ENCODE results near the gene PLEKHO1. TPM values are rescaled to one million over a fixed set of nuclear protein-coding genes. Genes with fewer than 3 reads are reported as not detected.

PLEKHO1 gene
- total and polyA plus RNA-seq, 4 donors = 41.6 to 88.0 (median 60.1) TPM

- TF ChIP-seq CTCF (IDR thresholded peaks at IDR 0.05; ENCODE audit: control extremely low read depth, extremely low read depth) = no peak
- Histone ChIP-seq H3K9ac (ENCODE audit: insufficient read depth in 1 of 2, low read length in 2 of 2) (no peak overlapping the region), H3K4me1 (ENCODE audit: control insufficient read depth in 5 of 5, insufficient read depth in 5 of 5, low read length in 5 of 5) (peaks cover 0 to 4% (median 0%) of the 10 kb centered on the region in 5 donors), H3K27ac (ENCODE audit: low read depth in 1 of 2, low read length in 1 of 2) (no peak overlapping the region), H3K9me3 (ENCODE audit: control insufficient read depth in 4 of 4, insufficient read depth in 3 of 4, low read length in 3 of 4) (no peaks in the 10 kb centered on the region), H3K36me3 (ENCODE audit: control insufficient read depth in 4 of 4, insufficient read depth in 4 of 4, low read length in 4 of 4) (no peaks in the 10 kb centered on the region), H3K4me3 (no peak overlapping the region), H3K27me3 (ENCODE audit: control insufficient read depth in 3 of 3, insufficient read depth in 3 of 3, low read length in 2 of 3) (no peaks in the 10 kb centered on the region)
- ATAC-seq (ENCODE audit: insufficient read depth, low FRiP score) = no peak
- no peak for DNase-seq
- 82 to 87% methylated on average over 2 of the region's 2 CpGs for WGBS, 2 donors
Observed at GRCh38 chr1:150171801-150172200, 22.1 kb downstream of the PLEKHO1 start.

- DNase-seq (no peak), ATAC-seq (ENCODE audit: insufficient read depth, low FRiP score) (no peak)
- no peaks in the 10 kb centered on the region for H3K36me3 ChIP-seq (ENCODE audit: control insufficient read depth in 4 of 4, insufficient read depth in 4 of 4, low read length in 4 of 4)
- no peaks in the 10 kb centered on the region for H3K9me3 ChIP-seq (ENCODE audit: control insufficient read depth in 4 of 4, insufficient read depth in 3 of 4, low read length in 3 of 4)
- H3K27ac ChIP-seq (ENCODE audit: low read depth in 1 of 2, low read length in 1 of 2) = no peak overlapping the region
- no peak for TF ChIP-seq CTCF (IDR thresholded peaks at IDR 0.05; ENCODE audit: control extremely low read depth, extremely low read depth)
- WGBS, 2 donors = 85 to 90% methylated on average over 7 of the region's 7 CpGs
- H3K9ac ChIP-seq (ENCODE audit: insufficient read depth in 1 of 2, low read length in 2 of 2) = no peak overlapping the region
- no peaks in the 10 kb centered on the region for H3K27me3 ChIP-seq (ENCODE audit: control insufficient read depth in 3 of 3, insufficient read depth in 3 of 3, low read length in 2 of 3)
- no peak overlapping the region for H3K4me3 ChIP-seq
- peaks cover 0 to 4% (median 0%) of the 10 kb centered on the region in 5 donors for H3K4me1 ChIP-seq (ENCODE audit: control insufficient read depth in 5 of 5, insufficient read depth in 5 of 5, low read length in 5 of 5)
Observed at GRCh38 chr1:150173141-150173585, 23.4 kb downstream of the PLEKHO1 start.

- no peak for ATAC-seq (ENCODE audit: insufficient read depth, low FRiP score)
- H3K4me3 ChIP-seq = no peak overlapping the region
- 25 to 73% methylated on average over 3 of the region's 3 CpGs for WGBS, 2 donors
Observed at GRCh38 chr1:150176593-150176992, 26.9 kb downstream of the PLEKHO1 start.

More at GRCh38 chr1:150176593-150176992, 26.9 kb downstream of the PLEKHO1 start:
- TF ChIP-seq CTCF (IDR thresholded peaks at IDR 0.05; ENCODE audit: control extremely low read depth, extremely low read depth) = no peak
- DNase-seq = no peak
- H3K9ac ChIP-seq (ENCODE audit: insufficient read depth in 1 of 2, low read length in 2 of 2) = no peak overlapping the region
- H3K27ac ChIP-seq (ENCODE audit: low read depth in 1 of 2, low read length in 1 of 2) = no peak overlapping the region
- H3K36me3 ChIP-seq (ENCODE audit: control insufficient read depth in 4 of 4, insufficient read depth in 4 of 4, low read length in 4 of 4) = no peaks in the 10 kb centered on the region
- H3K4me1 ChIP-seq (ENCODE audit: control insufficient read depth in 5 of 5, insufficient read depth in 5 of 5, low read length in 5 of 5) = peaks cover 0 to 2% (median 0%) of the 10 kb centered on the region in 5 donors
- H3K27me3 ChIP-seq (ENCODE audit: control insufficient read depth in 3 of 3, insufficient read depth in 3 of 3, low read length in 2 of 3) = no peaks in the 10 kb centered on the region
- no peaks in the 10 kb centered on the region for H3K9me3 ChIP-seq (ENCODE audit: control insufficient read depth in 4 of 4, insufficient read depth in 3 of 4, low read length in 3 of 4)
